ENCODE data around the gene MGAT5B. TPM values are rescaled to one million over a fixed set of nuclear protein-coding genes. Genes with fewer than 3 reads are reported as not detected.

MGAT5B gene
- total and polyA plus RNA-seq, 2 of the 13 experiments (the other 11 are each of a cell fraction or from before 2014, with no cell fraction given): 0.07 to 0.13 TPM

GRCh38 chr17:76871668-76872067, 3.5 kb downstream of the MGAT5B start:
- Histone ChIP-seq H3K4me1 (ENCODE audit: insufficient read depth, low read length) (no peaks in the 10 kb centered on the region), H3K79me2 (ENCODE audit: insufficient read depth, low read length) (no peaks in the 10 kb centered on the region), H3K4me3 (replicated peaks in 1 of 3; ENCODE audit: insufficient read depth in 1 of 3, low read depth in 2 of 3, low read length in 3 of 3) (no peak overlapping the region), H2AFZ (ENCODE audit: low read length) (no peak overlapping the region), H3K9ac (ENCODE audit: insufficient read depth, low read depth, low read length) (no peak overlapping the region), H3K27me3 (ENCODE audit: control insufficient read depth in 1 of 2, insufficient read depth in 2 of 2, low read length in 2 of 2) (peaks cover 21 to 52% of the 10 kb centered on the region in 2 experiments), H3K27ac (ENCODE audit: extremely low read length, insufficient read depth, low read length) (no peak overlapping the region), H3K36me3 (replicated peaks in 1 of 2; ENCODE audit: control insufficient read depth in 1 of 2, insufficient read depth in 2 of 2, low read length in 2 of 2) (no peaks in the 10 kb centered on the region), H4K20me1 (ENCODE audit: insufficient read depth, low read length) (no peaks in the 10 kb centered on the region; the same call in 1 of the 2 replicates), H3K4me2 (ENCODE audit: low read depth, low read length) (no peak overlapping the region), H3K9me3 (ENCODE audit: low read length) (peaks cover 9% of the 10 kb centered on the region; the same call in 1 of the 2 replicates)
- intact Hi-C loops (cut with micrococcal nuclease; ENCODE audit: unreplicated experiment) (no loop called here), in situ Hi-C loops (cut with HindIII; ENCODE audit: extremely low pct_ligation_motif_present, low pct_unique_long_range_greater_than_20kb) (loop anchor here (25.0 kb wide), 1 partner anchor 366 kb away; no protein-coding TSS in a partner anchor)
- BruUV-seq (replicated peaks): no TSS peak
- FAIRE-seq (no peak), DNase-seq (ENCODE audit: low spot score) (no peak), ATAC-seq (no peak)
- ChIA-PET CTCF (ENCODE audit: low intra/inter-chr PET ratio, low total read pairs) (no interaction called here), POLR2A (no interaction called here)
- no peak for TF ChIP-seq TEF (CRISPR knock-in tag; IDR thresholded peaks at IDR 0.05)
- TF ChIP-seq IRF2 (CRISPR knock-in tag; IDR thresholded peaks at IDR 0.05): no peak
- TF ChIP-seq KMT2A (CRISPR knock-in tag; IDR thresholded peaks at IDR 0.05): no peak
- TF ChIP-seq ZBTB14 (CRISPR knock-in tag; IDR thresholded peaks at IDR 0.05): no peak
- no peak for TF ChIP-seq AHR (CRISPR knock-in tag; IDR thresholded peaks at IDR 0.05)
- TF ChIP-seq TCF7L2 (IDR thresholded peaks at IDR 0.05; ENCODE audit: low read depth, low read length): no peak
- TF ChIP-seq NFE2L1 (CRISPR knock-in tag; IDR thresholded peaks at IDR 0.05; ENCODE audit: borderline replicate concordance): no peak
- no peak for TF ChIP-seq ZNF432 (CRISPR knock-in tag; IDR thresholded peaks at IDR 0.05; ENCODE audit: borderline replicate concordance)
- 7% methylated on average over 3 of the region's 4 CpGs for WGBS (ENCODE audit: low lambda C conversion rate)

All from HepG2 (cell line).